HL-60 (cell line): ENCODE measurements around the gene ZNF804A.

ENCODE experiments used
- DNase-seq, 2 experiments: peaks; one replicate each; pipeline ENCODE4 v3.0.0-alpha.2; 2010 to 2020; ENCODE audit warnings: low read depth in 1 of 2, low spot score in 1 of 2
- H3K27ac ChIP-seq: fragments of 250-450 bp; sonication (Bioruptor Pico); replicated peaks from 2 replicates; pipeline ENCODE4 v1.5.1; 2020; ENCODE audit warnings: mild to moderate bottlenecking, moderate library complexity
- H3K27me3 ChIP-seq: fragments of 250-450 bp; sonication (Bioruptor Pico); 2 replicates; pipeline ENCODE4 v1.5.1; 2021; ENCODE audit warnings: mild to moderate bottlenecking, moderate library complexity; ENCODE audit not compliant: insufficient read depth, poor library complexity, severe bottlenecking
- H3K4me3 ChIP-seq: replicated peaks from 2 replicates; pipeline ENCODE4 v1.5.1; 2011; ENCODE audit warnings: mild to moderate bottlenecking, control low read depth, low read length; ENCODE audit not compliant: insufficient read depth
- GABPA ChIP-seq: IDR thresholded peaks from 2 replicates; pipeline ENCODE4 v1.6.1; 2012; ENCODE audit warnings: low read depth
- POLR2AphosphoS5 ChIP-seq: IDR thresholded peaks from 2 replicates; pipeline ENCODE4 v1.6.1; 2012; ENCODE audit warnings: low read depth
- SPI1 ChIP-seq: IDR thresholded peaks from 2 replicates; pipeline ENCODE4 v1.6.1; 2012; ENCODE audit warnings: low read depth, mild to moderate bottlenecking, borderline replicate concordance
- TF ChIP-seq, protein P1 (sequence below): IDR thresholded peaks from 2 replicates; pipeline ENCODE4 v1.6.1; 2012; ENCODE audit warnings: low read depth; ENCODE audit not compliant: insufficient replicate concordance
- TF ChIP-seq, protein P2 (sequence below): IDR thresholded peaks from one replicate; pipeline ENCODE4 v1.5.1; 2011; ENCODE audit warnings: low read length, control low read depth, inconsistent platforms; ENCODE audit not compliant: insufficient read depth

ZNF804A gene

DNA sequence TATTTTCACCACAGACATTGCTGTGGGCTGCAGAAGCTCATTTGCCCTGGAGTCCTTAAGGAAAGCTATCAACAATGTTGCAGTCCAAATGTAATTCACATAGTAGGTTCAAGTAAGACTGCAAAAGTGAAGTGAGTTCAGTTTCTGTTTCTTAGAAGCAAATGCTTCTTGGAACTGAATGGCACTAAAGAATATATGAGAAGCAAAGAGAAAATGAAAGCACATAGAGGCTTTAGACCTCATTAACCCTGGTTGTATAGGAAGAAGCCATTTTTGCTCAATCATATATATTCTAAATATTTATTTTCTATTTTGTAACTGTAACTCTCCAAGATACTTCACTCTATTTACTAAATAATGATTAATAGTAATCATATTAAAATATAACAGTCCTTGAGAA, 292.0 kb downstream of the ZNF804A start:
- no peak overlapping the region for H3K4me3 ChIP-seq
- no peak overlapping the region for H3K27ac ChIP-seq
- no peak for DNase-seq
- no peaks in the 10 kb centered on the region for H3K27me3 ChIP-seq
- TF ChIP-seq, protein P1, sequence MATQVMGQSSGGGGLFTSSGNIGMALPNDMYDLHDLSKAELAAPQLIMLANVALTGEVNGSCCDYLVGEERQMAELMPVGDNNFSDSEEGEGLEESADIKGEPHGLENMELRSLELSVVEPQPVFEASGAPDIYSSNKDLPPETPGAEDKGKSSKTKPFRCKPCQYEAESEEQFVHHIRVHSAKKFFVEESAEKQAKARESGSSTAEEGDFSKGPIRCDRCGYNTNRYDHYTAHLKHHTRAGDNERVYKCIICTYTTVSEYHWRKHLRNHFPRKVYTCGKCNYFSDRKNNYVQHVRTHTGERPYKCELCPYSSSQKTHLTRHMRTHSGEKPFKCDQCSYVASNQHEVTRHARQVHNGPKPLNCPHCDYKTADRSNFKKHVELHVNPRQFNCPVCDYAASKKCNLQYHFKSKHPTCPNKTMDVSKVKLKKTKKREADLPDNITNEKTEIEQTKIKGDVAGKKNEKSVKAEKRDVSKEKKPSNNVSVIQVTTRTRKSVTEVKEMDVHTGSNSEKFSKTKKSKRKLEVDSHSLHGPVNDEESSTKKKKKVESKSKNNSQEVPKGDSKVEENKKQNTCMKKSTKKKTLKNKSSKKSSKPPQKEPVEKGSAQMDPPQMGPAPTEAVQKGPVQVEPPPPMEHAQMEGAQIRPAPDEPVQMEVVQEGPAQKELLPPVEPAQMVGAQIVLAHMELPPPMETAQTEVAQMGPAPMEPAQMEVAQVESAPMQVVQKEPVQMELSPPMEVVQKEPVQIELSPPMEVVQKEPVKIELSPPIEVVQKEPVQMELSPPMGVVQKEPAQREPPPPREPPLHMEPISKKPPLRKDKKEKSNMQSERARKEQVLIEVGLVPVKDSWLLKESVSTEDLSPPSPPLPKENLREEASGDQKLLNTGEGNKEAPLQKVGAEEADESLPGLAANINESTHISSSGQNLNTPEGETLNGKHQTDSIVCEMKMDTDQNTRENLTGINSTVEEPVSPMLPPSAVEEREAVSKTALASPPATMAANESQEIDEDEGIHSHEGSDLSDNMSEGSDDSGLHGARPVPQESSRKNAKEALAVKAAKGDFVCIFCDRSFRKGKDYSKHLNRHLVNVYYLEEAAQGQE, result no peak
- no peak for TF ChIP-seq POLR2AphosphoS5
- no peak for TF ChIP-seq SPI1
- TF ChIP-seq GABPA, result no peak
- TF ChIP-seq, protein P2, sequence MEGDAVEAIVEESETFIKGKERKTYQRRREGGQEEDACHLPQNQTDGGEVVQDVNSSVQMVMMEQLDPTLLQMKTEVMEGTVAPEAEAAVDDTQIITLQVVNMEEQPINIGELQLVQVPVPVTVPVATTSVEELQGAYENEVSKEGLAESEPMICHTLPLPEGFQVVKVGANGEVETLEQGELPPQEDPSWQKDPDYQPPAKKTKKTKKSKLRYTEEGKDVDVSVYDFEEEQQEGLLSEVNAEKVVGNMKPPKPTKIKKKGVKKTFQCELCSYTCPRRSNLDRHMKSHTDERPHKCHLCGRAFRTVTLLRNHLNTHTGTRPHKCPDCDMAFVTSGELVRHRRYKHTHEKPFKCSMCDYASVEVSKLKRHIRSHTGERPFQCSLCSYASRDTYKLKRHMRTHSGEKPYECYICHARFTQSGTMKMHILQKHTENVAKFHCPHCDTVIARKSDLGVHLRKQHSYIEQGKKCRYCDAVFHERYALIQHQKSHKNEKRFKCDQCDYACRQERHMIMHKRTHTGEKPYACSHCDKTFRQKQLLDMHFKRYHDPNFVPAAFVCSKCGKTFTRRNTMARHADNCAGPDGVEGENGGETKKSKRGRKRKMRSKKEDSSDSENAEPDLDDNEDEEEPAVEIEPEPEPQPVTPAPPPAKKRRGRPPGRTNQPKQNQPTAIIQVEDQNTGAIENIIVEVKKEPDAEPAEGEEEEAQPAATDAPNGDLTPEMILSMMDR, result no peak

DNA sequence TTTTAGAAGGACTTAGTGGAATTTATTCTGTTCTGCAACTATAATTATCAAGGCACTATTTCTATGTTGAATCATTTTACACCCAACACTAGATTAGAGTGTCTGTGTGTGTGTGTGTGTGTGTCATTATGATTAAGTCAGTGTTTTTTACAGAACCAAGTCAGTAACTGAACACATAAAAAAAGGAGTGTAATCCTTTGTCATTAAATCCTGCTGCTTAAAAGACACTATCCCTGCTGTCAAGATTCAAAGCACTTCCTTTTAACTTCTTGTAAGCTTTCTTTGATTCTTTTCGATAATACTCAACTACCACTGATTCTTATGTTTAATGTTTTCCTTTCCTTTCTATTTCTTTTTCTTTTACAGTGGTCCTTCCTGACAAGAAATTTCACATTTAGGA, 306.7 kb downstream of the ZNF804A start:
- DNase-seq, result no peak

DNA sequence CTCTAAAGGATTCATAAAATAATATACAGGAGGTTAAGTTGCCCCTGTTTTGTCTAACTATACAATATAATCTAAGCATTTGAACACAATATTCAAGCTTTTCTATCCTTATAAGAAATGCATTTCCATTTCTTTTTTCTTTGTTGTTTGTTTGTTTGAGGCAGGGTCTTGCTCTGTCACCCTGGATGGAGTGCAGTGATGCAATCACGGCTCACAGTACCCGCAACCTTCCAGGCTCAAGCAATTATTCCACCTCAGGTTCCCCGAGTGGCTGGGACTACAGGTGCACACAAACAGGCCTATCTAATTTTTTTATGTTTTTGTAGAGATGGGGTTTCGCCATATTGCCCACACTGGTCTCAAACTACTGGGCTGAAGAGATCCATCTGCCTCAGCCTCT, 307.8 kb downstream of the ZNF804A start:
- DNase-seq, result no peak
- TF ChIP-seq POLR2AphosphoS5 (no peak), GABPA (no peak), SPI1 (no peak)
- TF ChIP-seq, protein P1, result no peak
- TF ChIP-seq, protein P2, result no peak
- Histone ChIP-seq H3K4me3 (no peak overlapping the region), H3K27ac (no peak overlapping the region), H3K27me3 (no peaks in the 10 kb centered on the region)

More for the DNA sequence above, 306.7 kb downstream of the ZNF804A start:
- no peak for TF ChIP-seq SPI1
- TF ChIP-seq, protein P1, result no peak
- no peak for TF ChIP-seq POLR2AphosphoS5
- Histone ChIP-seq H3K4me3 (no peak overlapping the region), H3K27me3 (no peaks in the 10 kb centered on the region), H3K27ac (no peak overlapping the region)
